ENCODE results near the gene IGFBPL1.
"Not testable (repeated sequence)": the region's sequence is repeated elsewhere in the genome, so short reads cannot be mapped to it uniquely, and the experiment has no call there.

IGFBPL1 gene

GRCh38 chr9:38386319-38386895 lies 37.8 kb downstream of the IGFBPL1 start:
- DNase-seq (ENCODE audit: low read depth) = no peak
- Histone ChIP-seq H3K4me3 (ENCODE audit: low read length) (no peak overlapping the region), H3K9me3 (ENCODE audit: control insufficient read depth, low read length) (no peaks in the 10 kb centered on the region), H3K9ac (ENCODE audit: low read length) (no peak overlapping the region), H3K27me3 (replicated peaks; ENCODE audit: control insufficient read depth, insufficient read depth, low read length) (no peaks in the 10 kb centered on the region), H3K4me1 (ENCODE audit: control insufficient read depth, insufficient read depth, low read length) (peaks cover 32% of the 10 kb centered on the region), H3K36me3 (ENCODE audit: control insufficient read depth, insufficient read depth, low read length, severe bottlenecking) (no peaks in the 10 kb centered on the region)

GRCh38 chr9:38385896-38386295 lies 38.4 kb downstream of the IGFBPL1 start:
- Histone ChIP-seq H3K36me3 (ENCODE audit: control insufficient read depth, insufficient read depth, low read length, severe bottlenecking) (no peaks in the 10 kb centered on the region), H3K4me3 (ENCODE audit: low read length) (no peak overlapping the region), H3K27me3 (replicated peaks; ENCODE audit: control insufficient read depth, insufficient read depth, low read length) (no peaks in the 10 kb centered on the region), H3K9me3 (ENCODE audit: control insufficient read depth, low read length) (no peaks in the 10 kb centered on the region), H3K9ac (ENCODE audit: low read length) (no peak overlapping the region), H3K4me1 (ENCODE audit: control insufficient read depth, insufficient read depth, low read length) (peaks cover 32% of the 10 kb centered on the region)
- DNase-seq (ENCODE audit: low read depth) = no peak

- H3K4me1 ChIP-seq (ENCODE audit: control insufficient read depth, insufficient read depth, low read length) = peaks cover 31% of the 10 kb centered on the region
- DNase-seq (ENCODE audit: low read depth) = no peak
- H3K9me3 ChIP-seq (ENCODE audit: control insufficient read depth, low read length) = no peaks in the 10 kb centered on the region
These were observed 39.0 kb downstream of the IGFBPL1 start for GRCh38 chr9:38384990-38385848.

GRCh38 chr9:38382141-38382540 lies 42.1 kb downstream of the IGFBPL1 start:
- H3K9me3 ChIP-seq (ENCODE audit: control insufficient read depth, low read length) = no peaks in the 10 kb centered on the region
- H3K27me3 ChIP-seq (replicated peaks; ENCODE audit: control insufficient read depth, insufficient read depth, low read length) = no peaks in the 10 kb centered on the region
- no peak for DNase-seq (ENCODE audit: low read depth)
- H3K4me1 ChIP-seq (ENCODE audit: control insufficient read depth, insufficient read depth, low read length) = peaks cover 10% of the 10 kb centered on the region
- no peak overlapping the region for H3K4me3 ChIP-seq (ENCODE audit: low read length)
- no peaks in the 10 kb centered on the region for H3K36me3 ChIP-seq (ENCODE audit: control insufficient read depth, insufficient read depth, low read length, severe bottlenecking)
- H3K9ac ChIP-seq (ENCODE audit: low read length) = no peak overlapping the region

More at GRCh38 chr9:38384990-38385848, 39.0 kb downstream of the IGFBPL1 start:
- Histone ChIP-seq H3K9ac (ENCODE audit: low read length) (no peak overlapping the region), H3K4me3 (ENCODE audit: low read length) (no peak overlapping the region), H3K27me3 (replicated peaks; ENCODE audit: control insufficient read depth, insufficient read depth, low read length) (no peaks in the 10 kb centered on the region), H3K36me3 (ENCODE audit: control insufficient read depth, insufficient read depth, low read length, severe bottlenecking) (no peaks in the 10 kb centered on the region)

- H3K4me3 ChIP-seq (ENCODE audit: low read length) = no peak overlapping the region
- H3K9ac ChIP-seq (ENCODE audit: low read length) = no peak overlapping the region
- H3K9me3 ChIP-seq (ENCODE audit: control insufficient read depth, low read length) = no peaks in the 10 kb centered on the region
- H3K27me3 ChIP-seq (replicated peaks; ENCODE audit: control insufficient read depth, insufficient read depth, low read length) = peaks cover 7% of the 10 kb centered on the region
- no peak for DNase-seq (ENCODE audit: low read depth)
- H3K36me3 ChIP-seq (ENCODE audit: control insufficient read depth, insufficient read depth, low read length, severe bottlenecking) = no peaks in the 10 kb centered on the region
- peaks cover 10% of the 10 kb centered on the region for H3K4me1 ChIP-seq (ENCODE audit: control insufficient read depth, insufficient read depth, low read length)
These were observed 43.3 kb downstream of the IGFBPL1 start for GRCh38 chr9:38380872-38381534.

GRCh38 chr9:38380230-38380871 lies 43.9 kb downstream of the IGFBPL1 start:
- Histone ChIP-seq H3K27me3 (replicated peaks; ENCODE audit: control insufficient read depth, insufficient read depth, low read length) (peaks cover 13% of the 10 kb centered on the region), H3K4me3 (ENCODE audit: low read length) (no peak overlapping the region), H3K36me3 (ENCODE audit: control insufficient read depth, insufficient read depth, low read length, severe bottlenecking) (no peaks in the 10 kb centered on the region), H3K4me1 (ENCODE audit: control insufficient read depth, insufficient read depth, low read length) (peaks cover 7% of the 10 kb centered on the region), H3K9ac (ENCODE audit: low read length) (no peak overlapping the region), H3K9me3 (ENCODE audit: control insufficient read depth, low read length) (no peaks in the 10 kb centered on the region)
- DNase-seq (ENCODE audit: low read depth) = no peak

GRCh38 chr9:38377336-38378083 lies 46.7 kb downstream of the IGFBPL1 start:
- not testable (repeated sequence) for H3K9me3 ChIP-seq (ENCODE audit: control insufficient read depth, low read length); H3K9ac ChIP-seq (ENCODE audit: low read length); H3K36me3 ChIP-seq (ENCODE audit: control insufficient read depth, insufficient read depth, low read length, severe bottlenecking); DNase-seq (ENCODE audit: low read depth); H3K4me3 ChIP-seq (ENCODE audit: low read length); H3K4me1 ChIP-seq (ENCODE audit: control insufficient read depth, insufficient read depth, low read length)
- peaks cover 29% of the 10 kb centered on the region for H3K27me3 ChIP-seq (replicated peaks; ENCODE audit: control insufficient read depth, insufficient read depth, low read length)

GRCh38 chr9:38376021-38376670 lies 48.1 kb downstream of the IGFBPL1 start:
- no peaks in the 10 kb centered on the region for H3K4me1 ChIP-seq (ENCODE audit: control insufficient read depth, insufficient read depth, low read length)
- no peak overlapping the region for H3K9ac ChIP-seq (ENCODE audit: low read length)
- no peak for DNase-seq (ENCODE audit: low read depth)
- H3K4me3 ChIP-seq (ENCODE audit: low read length) = no peak overlapping the region
- H3K9me3 ChIP-seq (ENCODE audit: control insufficient read depth, low read length) = no peaks in the 10 kb centered on the region
- H3K27me3 ChIP-seq (replicated peaks; ENCODE audit: control insufficient read depth, insufficient read depth, low read length) = peaks cover 42% of the 10 kb centered on the region
- H3K36me3 ChIP-seq (ENCODE audit: control insufficient read depth, insufficient read depth, low read length, severe bottlenecking) = no peaks in the 10 kb centered on the region

- H3K9me3 ChIP-seq (ENCODE audit: control insufficient read depth, low read length) = no peaks in the 10 kb centered on the region
- H3K27me3 ChIP-seq (replicated peaks; ENCODE audit: control insufficient read depth, insufficient read depth, low read length) = peaks cover 48% of the 10 kb centered on the region
- DNase-seq (ENCODE audit: low read depth) = no peak
- H3K4me1 ChIP-seq (ENCODE audit: control insufficient read depth, insufficient read depth, low read length) = no peaks in the 10 kb centered on the region
- no peaks in the 10 kb centered on the region for H3K36me3 ChIP-seq (ENCODE audit: control insufficient read depth, insufficient read depth, low read length, severe bottlenecking)
- H3K4me3 ChIP-seq (ENCODE audit: low read length) = no peak overlapping the region
- H3K9ac ChIP-seq (ENCODE audit: low read length) = no peak overlapping the region
These were observed 48.7 kb downstream of the IGFBPL1 start for GRCh38 chr9:38375572-38375963.

- H3K36me3 ChIP-seq (ENCODE audit: control insufficient read depth, insufficient read depth, low read length, severe bottlenecking) = no peaks in the 10 kb centered on the region
These were observed 49.2 kb downstream of the IGFBPL1 start for GRCh38 chr9:38374847-38375571.

More at GRCh38 chr9:38374847-38375571, 49.2 kb downstream of the IGFBPL1 start:
- no peak overlapping the region for H3K9ac ChIP-seq (ENCODE audit: low read length)
- no peaks in the 10 kb centered on the region for H3K4me1 ChIP-seq (ENCODE audit: control insufficient read depth, insufficient read depth, low read length)
- DNase-seq (ENCODE audit: low read depth) = no peak
- no peaks in the 10 kb centered on the region for H3K9me3 ChIP-seq (ENCODE audit: control insufficient read depth, low read length)
- H3K27me3 ChIP-seq (replicated peaks; ENCODE audit: control insufficient read depth, insufficient read depth, low read length) = peaks cover 52% of the 10 kb centered on the region
- no peak overlapping the region for H3K4me3 ChIP-seq (ENCODE audit: low read length)
